Measurements from ENCODE around the gene CASK. TPM values are rescaled to one million over a fixed set of nuclear protein-coding genes. Genes with fewer than 3 reads are reported as not detected.

Gene CASK
- total and polyA plus RNA-seq, 2 donors from 2014 or later, result 15.9 to 58.9 TPM

DNA sequence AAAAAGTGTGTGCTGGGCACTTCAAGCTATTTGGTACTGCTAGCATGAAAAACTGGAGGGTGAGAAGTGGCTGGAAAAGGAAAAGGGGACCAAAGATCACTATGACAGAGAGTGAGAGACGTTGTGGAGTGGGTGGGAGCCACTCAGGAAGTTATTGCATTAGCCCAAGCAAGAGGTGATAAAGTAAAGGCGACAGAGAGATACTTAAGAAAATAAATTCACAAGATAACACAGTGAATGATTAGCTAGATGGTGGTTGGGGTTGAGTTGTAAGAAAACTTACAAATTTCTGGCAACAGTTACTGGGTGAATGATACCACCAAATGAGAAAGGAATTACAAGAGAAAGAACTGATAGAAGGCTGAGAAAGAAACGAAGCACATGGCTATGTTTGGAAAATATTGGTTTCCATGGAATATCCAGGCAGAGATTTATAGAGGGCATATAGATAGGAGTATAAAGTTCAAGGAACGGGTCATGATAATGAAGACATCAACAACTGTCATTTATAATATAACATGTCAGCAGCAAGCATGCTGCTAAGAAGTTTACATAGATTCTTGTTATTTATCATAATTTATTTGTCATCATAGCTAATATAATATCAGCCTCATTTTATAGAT lies 60.7 kb downstream of the CASK start:
- Histone ChIP-seq H3K27ac (ENCODE audit: low read depth in 2 of 2, low read length in 2 of 2) (no peak overlapping the region), H3K9ac (ENCODE audit: low read length in 3 of 3) (no peak overlapping the region), H3K4me1 (ENCODE audit: control insufficient read depth in 2 of 3, insufficient read depth in 2 of 3, low read depth in 1 of 3, low read length in 3 of 3) (no peaks in the 10 kb centered on the region), H3K36me3 (ENCODE audit: control insufficient read depth in 2 of 3, insufficient read depth in 3 of 3, low read length in 3 of 3) (no peaks in the 10 kb centered on the region), H3K9me3 (ENCODE audit: control insufficient read depth in 2 of 3, insufficient read depth in 1 of 3, low read length in 3 of 3) (no peaks in the 10 kb centered on the region), H3K4me3 (ENCODE audit: low read length in 3 of 3) (no peak overlapping the region), H3K27me3 (ENCODE audit: control insufficient read depth, insufficient read depth, low read length) (no peaks in the 10 kb centered on the region)
- DNase-seq (no peak), FAIRE-seq (no peak)
- TF ChIP-seq CTCF (IDR thresholded peaks at IDR 0.05; ENCODE audit: borderline replicate concordance, extremely low read depth, insufficient read depth), result no peak
- intact Hi-C loops (cut with DNase I), result no loop called here

GRCh38 chrX:41858161-41858775 lies 65.1 kb downstream of the CASK start:
- H3K9me3 ChIP-seq (ENCODE audit: control insufficient read depth in 2 of 3, insufficient read depth in 1 of 3, low read length in 3 of 3), result no peaks in the 10 kb centered on the region
- FAIRE-seq, result no peak
- H3K27ac ChIP-seq (ENCODE audit: low read depth in 2 of 2, low read length in 2 of 2), result no peak overlapping the region
- H3K4me3 ChIP-seq (ENCODE audit: low read length in 3 of 3), result no peak overlapping the region
- intact Hi-C loops (cut with DNase I), result no loop called here
- H3K27me3 ChIP-seq (ENCODE audit: control insufficient read depth, insufficient read depth, low read length), result no peaks in the 10 kb centered on the region
- no peaks in the 10 kb centered on the region for H3K4me1 ChIP-seq (ENCODE audit: control insufficient read depth in 2 of 3, insufficient read depth in 2 of 3, low read depth in 1 of 3, low read length in 3 of 3)
- H3K9ac ChIP-seq (ENCODE audit: low read length in 3 of 3), result no peak overlapping the region
- no peaks in the 10 kb centered on the region for H3K36me3 ChIP-seq (ENCODE audit: control insufficient read depth in 2 of 3, insufficient read depth in 3 of 3, low read length in 3 of 3)
- no peak for DNase-seq
- TF ChIP-seq CTCF (IDR thresholded peaks at IDR 0.05; ENCODE audit: borderline replicate concordance, extremely low read depth, insufficient read depth), result no peak

GRCh38 chrX:41857670-41858069 lies 65.7 kb downstream of the CASK start:
- Histone ChIP-seq H3K9me3 (ENCODE audit: control insufficient read depth in 2 of 3, insufficient read depth in 1 of 3, low read length in 3 of 3) (no peaks in the 10 kb centered on the region), H3K27me3 (ENCODE audit: control insufficient read depth, insufficient read depth, low read length) (no peaks in the 10 kb centered on the region), H3K36me3 (ENCODE audit: control insufficient read depth in 2 of 3, insufficient read depth in 3 of 3, low read length in 3 of 3) (no peaks in the 10 kb centered on the region), H3K27ac (ENCODE audit: low read depth in 2 of 2, low read length in 2 of 2) (no peak overlapping the region), H3K9ac (ENCODE audit: low read length in 3 of 3) (no peak overlapping the region), H3K4me3 (ENCODE audit: low read length in 3 of 3) (no peak overlapping the region), H3K4me1 (ENCODE audit: control insufficient read depth in 2 of 3, insufficient read depth in 2 of 3, low read depth in 1 of 3, low read length in 3 of 3) (no peaks in the 10 kb centered on the region)
- FAIRE-seq, result no peak
- no peak for DNase-seq
- intact Hi-C loops (cut with DNase I), result no loop called here
- no peak for TF ChIP-seq CTCF (IDR thresholded peaks at IDR 0.05; ENCODE audit: borderline replicate concordance, extremely low read depth, insufficient read depth)

Data from kidney (tissue), 14 donors.